ENCODE results near the gene ACTC1.
"Not testable (repeated sequence)": the region's sequence is repeated elsewhere in the genome, so short reads cannot be mapped to it uniquely, and the experiment has no call there.

ACTC1 gene

DNA sequence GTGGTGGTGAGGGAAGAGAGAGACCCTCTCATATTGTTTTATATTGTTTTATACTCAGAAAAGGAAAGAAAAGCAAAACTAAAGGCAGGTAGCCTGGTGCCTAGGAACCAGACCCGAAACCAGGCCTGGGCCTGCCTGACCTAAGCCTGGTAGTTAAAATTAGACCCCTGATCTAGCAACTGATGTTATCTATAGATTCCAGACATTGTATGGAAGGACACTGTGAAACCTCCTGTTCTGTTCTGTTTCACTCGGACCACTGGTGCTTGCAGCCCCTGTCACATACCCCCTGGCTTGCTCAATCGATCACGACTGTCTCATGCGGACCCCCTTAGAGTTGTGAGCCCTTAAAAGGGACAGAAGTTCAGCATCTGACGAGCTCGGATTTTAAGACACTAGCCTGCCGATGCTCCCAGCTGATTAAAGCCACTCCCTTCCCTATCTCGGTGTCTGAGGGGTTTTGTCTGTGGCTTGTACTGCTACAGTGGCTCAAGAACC, 17.6 kb upstream of the ACTC1 start:
- not testable (repeated sequence) for H3K9ac ChIP-seq (ENCODE audit: low read depth, low read length); H3K27ac ChIP-seq (ENCODE audit: low read depth, low read length); H3K4me1 ChIP-seq (ENCODE audit: control insufficient read depth, insufficient read depth, low read length); H3K4me3 ChIP-seq (ENCODE audit: low read depth, low read length); H3K27me3 ChIP-seq (ENCODE audit: control insufficient read depth, insufficient read depth, low read length); H3K9me3 ChIP-seq (ENCODE audit: control insufficient read depth, insufficient read depth, low read length); H3K36me3 ChIP-seq (ENCODE audit: control insufficient read depth, insufficient read depth, low read length)

DNA sequence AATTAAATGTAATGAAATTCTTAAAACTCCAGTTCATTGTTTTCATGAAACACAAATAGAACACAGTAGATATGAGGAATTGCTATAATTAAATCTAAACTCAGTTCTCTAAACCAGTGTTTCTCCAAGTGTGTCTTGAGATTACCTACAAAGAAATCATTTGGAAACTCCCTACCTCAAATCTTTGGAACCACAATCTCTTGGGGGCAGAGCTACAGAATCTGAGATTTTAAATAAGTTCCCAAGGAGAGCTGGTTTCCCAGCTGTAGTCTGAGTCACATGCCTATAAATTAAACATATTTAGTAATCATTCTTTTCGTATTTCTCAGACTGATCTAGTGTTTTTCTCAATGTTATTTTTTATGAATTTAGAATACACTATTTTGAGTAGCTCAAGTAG, 17.0 kb upstream of the ACTC1 start:
- H3K4me1 ChIP-seq (ENCODE audit: control insufficient read depth, insufficient read depth, low read length), result no peaks in the 10 kb centered on the region; the same call in 1 of the 2 replicates
- no peaks in the 10 kb centered on the region for H3K9me3 ChIP-seq (ENCODE audit: control insufficient read depth, insufficient read depth, low read length)
- H3K9ac ChIP-seq (ENCODE audit: low read depth, low read length), result no peak overlapping the region
- no peaks in the 10 kb centered on the region for H3K36me3 ChIP-seq (ENCODE audit: control insufficient read depth, insufficient read depth, low read length)
- H3K27ac ChIP-seq (ENCODE audit: low read depth, low read length), result no peak overlapping the region
- H3K4me3 ChIP-seq (ENCODE audit: low read depth, low read length), result no peak overlapping the region
- H3K27me3 ChIP-seq (ENCODE audit: control insufficient read depth, insufficient read depth, low read length), result no peaks in the 10 kb centered on the region

DNA sequence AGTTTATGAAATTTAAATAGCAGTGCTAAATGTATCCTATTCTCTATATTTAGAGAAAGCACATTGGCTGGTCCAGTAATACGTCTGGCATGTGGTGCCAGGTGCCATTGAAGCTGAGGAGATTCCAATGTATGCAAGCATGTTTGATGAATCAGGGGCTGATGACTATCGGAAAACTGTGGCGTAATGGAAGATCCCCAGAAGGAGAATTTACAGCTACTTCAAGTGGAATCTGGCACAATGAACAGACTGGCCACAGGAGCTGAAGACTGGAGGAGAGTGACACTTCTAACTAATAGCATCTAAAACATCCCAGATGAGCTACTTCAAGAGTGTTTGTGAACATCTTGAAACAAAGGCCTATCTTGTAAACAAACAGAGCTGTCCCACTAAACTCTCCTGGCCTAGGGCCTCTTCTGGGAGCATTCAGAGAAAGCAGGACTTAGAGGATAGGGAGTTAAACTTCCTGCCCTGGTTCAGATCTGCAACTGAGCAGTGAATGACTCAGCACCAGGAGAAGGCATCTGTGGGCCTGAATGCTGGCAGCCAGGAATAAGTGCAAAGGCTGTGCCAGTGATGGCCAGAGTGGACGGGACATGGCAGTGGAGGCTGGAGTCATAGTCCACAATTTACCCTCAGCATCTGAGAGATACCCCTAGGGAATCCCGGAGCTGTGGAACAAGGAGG, 15.2 kb upstream of the ACTC1 start:
- Histone ChIP-seq H3K4me3 (ENCODE audit: low read depth, low read length) (no peak overlapping the region), H3K36me3 (ENCODE audit: control insufficient read depth, insufficient read depth, low read length) (no peaks in the 10 kb centered on the region), H3K9me3 (ENCODE audit: control insufficient read depth, insufficient read depth, low read length) (no peaks in the 10 kb centered on the region), H3K9ac (ENCODE audit: low read depth, low read length) (no peak overlapping the region), H3K27me3 (ENCODE audit: control insufficient read depth, insufficient read depth, low read length) (no peaks in the 10 kb centered on the region), H3K4me1 (ENCODE audit: control insufficient read depth, insufficient read depth, low read length) (no peaks in the 10 kb centered on the region), H3K27ac (ENCODE audit: low read depth, low read length) (no peak overlapping the region)

DNA sequence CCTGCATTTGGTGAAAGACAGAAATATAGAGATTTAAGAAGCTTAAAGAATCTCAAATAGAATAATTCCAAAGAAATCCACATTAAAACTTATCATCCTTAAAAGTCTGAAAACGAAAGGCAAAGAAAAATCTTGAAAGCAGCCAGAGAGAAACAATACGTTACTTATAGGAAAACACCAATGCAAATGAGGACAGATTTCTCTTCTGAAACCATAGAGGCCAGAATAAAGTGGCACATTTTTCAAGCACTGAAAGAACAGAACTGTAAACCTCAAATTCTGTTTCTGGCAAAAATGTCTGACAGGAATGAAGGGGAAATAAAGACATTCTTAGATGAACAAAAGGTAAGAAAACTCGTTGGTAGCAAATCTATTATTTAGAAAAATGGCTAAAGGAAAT, 13.8 kb upstream of the ACTC1 start:
- H3K4me1 ChIP-seq (ENCODE audit: control insufficient read depth, insufficient read depth, low read length), result no peaks in the 10 kb centered on the region

DNA sequence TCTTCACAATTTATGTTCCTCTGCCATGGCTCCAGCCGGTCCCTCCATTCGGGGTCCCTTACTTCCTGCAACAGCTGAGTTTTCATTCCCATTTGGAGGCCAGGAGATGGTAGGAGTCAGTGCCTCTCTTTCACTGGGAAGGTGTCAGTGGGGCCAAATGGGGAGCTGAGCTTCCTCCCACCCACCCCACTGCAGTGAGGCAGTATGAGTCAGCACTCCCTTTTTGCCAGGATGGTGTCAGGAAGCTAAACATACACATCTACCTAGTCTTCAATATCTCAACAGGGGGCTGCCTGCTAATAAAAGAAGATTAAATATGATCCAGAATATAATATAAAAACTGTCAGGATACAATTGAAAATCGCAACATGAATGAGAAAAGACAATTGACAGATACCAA, 12.7 kb upstream of the ACTC1 start:
- Histone ChIP-seq H3K4me3 (ENCODE audit: low read depth, low read length) (no peak overlapping the region), H3K27me3 (ENCODE audit: control insufficient read depth, insufficient read depth, low read length) (no peaks in the 10 kb centered on the region), H3K36me3 (ENCODE audit: control insufficient read depth, insufficient read depth, low read length) (no peaks in the 10 kb centered on the region), H3K9ac (ENCODE audit: low read depth, low read length) (no peak overlapping the region), H3K9me3 (ENCODE audit: control insufficient read depth, insufficient read depth, low read length) (no peaks in the 10 kb centered on the region), H3K27ac (ENCODE audit: low read depth, low read length) (no peak overlapping the region), H3K4me1 (ENCODE audit: control insufficient read depth, insufficient read depth, low read length) (no peaks in the 10 kb centered on the region)

More for the DNA sequence above, 13.8 kb upstream of the ACTC1 start:
- H3K27ac ChIP-seq (ENCODE audit: low read depth, low read length), result no peak overlapping the region
- no peaks in the 10 kb centered on the region for H3K27me3 ChIP-seq (ENCODE audit: control insufficient read depth, insufficient read depth, low read length)
- H3K36me3 ChIP-seq (ENCODE audit: control insufficient read depth, insufficient read depth, low read length), result no peaks in the 10 kb centered on the region
- H3K4me3 ChIP-seq (ENCODE audit: low read depth, low read length), result no peak overlapping the region
- no peaks in the 10 kb centered on the region for H3K9me3 ChIP-seq (ENCODE audit: control insufficient read depth, insufficient read depth, low read length)
- H3K9ac ChIP-seq (ENCODE audit: low read depth, low read length), result no peak overlapping the region

DNA sequence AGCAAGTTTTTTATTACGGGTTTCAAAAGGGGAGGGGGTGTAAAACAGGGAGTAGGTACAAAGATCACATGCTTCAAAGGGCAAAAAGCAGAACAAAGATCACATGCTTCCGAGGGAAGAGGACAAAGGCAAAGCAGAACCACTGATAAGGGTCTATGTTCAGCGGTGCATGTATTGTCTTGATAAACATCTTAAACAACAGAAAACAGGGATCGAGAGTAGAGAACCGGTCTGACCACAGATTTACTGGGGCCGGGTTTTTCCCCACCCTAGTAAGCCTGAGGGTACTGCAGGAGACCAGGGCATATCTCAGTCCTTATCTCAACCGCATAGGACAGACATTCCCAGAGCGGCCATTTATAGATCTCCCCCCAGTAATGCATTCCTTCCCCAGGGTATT, 11.9 kb upstream of the ACTC1 start:
- H3K27ac ChIP-seq (ENCODE audit: low read depth, low read length); H3K4me1 ChIP-seq (ENCODE audit: control insufficient read depth, insufficient read depth, low read length); H3K36me3 ChIP-seq (ENCODE audit: control insufficient read depth, insufficient read depth, low read length); H3K9me3 ChIP-seq (ENCODE audit: control insufficient read depth, insufficient read depth, low read length); H3K4me3 ChIP-seq (ENCODE audit: low read depth, low read length); H3K9ac ChIP-seq (ENCODE audit: low read depth, low read length); H3K27me3 ChIP-seq (ENCODE audit: control insufficient read depth, insufficient read depth, low read length): not testable (repeated sequence)

DNA sequence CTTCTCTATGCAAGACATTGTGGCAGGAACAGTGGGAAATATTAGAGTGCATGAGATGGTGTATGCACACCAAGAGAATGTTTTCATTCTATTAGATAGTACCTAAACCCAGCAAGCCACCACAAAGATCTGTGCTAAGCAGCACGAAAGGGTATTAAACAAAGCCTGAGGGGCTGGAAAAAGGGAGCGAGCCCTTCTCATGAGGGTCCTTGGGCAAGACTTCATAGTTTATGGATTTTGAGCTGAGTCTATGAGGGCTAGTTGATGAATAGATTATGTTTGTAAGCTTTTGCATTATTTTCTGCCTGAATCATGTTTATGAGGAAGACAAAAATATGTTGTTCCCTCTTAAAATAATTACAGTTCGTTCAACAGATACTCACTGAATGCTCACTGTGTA, 9.4 kb upstream of the ACTC1 start:
- Histone ChIP-seq H3K27ac (ENCODE audit: low read depth, low read length) (no peak overlapping the region), H3K27me3 (ENCODE audit: control insufficient read depth, insufficient read depth, low read length) (no peaks in the 10 kb centered on the region), H3K4me1 (ENCODE audit: control insufficient read depth, insufficient read depth, low read length) (peaks cover 3% of the 10 kb centered on the region; the same call in 1 of the 2 replicates), H3K9ac (ENCODE audit: low read depth, low read length) (no peak overlapping the region), H3K9me3 (ENCODE audit: control insufficient read depth, insufficient read depth, low read length) (no peaks in the 10 kb centered on the region), H3K4me3 (ENCODE audit: low read depth, low read length) (no peak overlapping the region), H3K36me3 (ENCODE audit: control insufficient read depth, insufficient read depth, low read length) (no peaks in the 10 kb centered on the region)

DNA sequence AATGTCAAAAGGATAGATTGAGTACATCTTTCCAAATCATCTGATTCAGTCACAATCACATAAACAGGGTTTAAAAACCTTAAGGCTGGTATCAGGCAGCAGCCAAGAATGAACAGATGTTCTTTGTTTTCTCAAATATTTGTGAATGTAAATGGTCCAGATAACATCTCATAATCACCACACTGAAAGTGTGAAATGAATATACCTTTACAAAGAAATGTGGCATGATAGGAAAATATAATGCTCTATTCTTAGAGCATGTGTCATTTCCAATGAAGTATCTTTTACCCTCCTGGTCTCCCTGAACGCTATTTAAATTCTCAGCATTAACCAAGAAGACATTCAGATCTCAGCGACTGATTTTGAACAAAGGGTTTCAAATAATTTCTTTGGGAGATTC, 8.8 kb upstream of the ACTC1 start:
- Histone ChIP-seq H3K9me3 (ENCODE audit: control insufficient read depth, insufficient read depth, low read length) (no peaks in the 10 kb centered on the region), H3K27ac (ENCODE audit: low read depth, low read length) (no peak overlapping the region), H3K27me3 (ENCODE audit: control insufficient read depth, insufficient read depth, low read length) (no peaks in the 10 kb centered on the region), H3K4me3 (ENCODE audit: low read depth, low read length) (no peak overlapping the region), H3K9ac (ENCODE audit: low read depth, low read length) (no peak overlapping the region), H3K4me1 (ENCODE audit: control insufficient read depth, insufficient read depth, low read length) (peaks cover 3% of the 10 kb centered on the region), H3K36me3 (ENCODE audit: control insufficient read depth, insufficient read depth, low read length) (no peaks in the 10 kb centered on the region)

DNA sequence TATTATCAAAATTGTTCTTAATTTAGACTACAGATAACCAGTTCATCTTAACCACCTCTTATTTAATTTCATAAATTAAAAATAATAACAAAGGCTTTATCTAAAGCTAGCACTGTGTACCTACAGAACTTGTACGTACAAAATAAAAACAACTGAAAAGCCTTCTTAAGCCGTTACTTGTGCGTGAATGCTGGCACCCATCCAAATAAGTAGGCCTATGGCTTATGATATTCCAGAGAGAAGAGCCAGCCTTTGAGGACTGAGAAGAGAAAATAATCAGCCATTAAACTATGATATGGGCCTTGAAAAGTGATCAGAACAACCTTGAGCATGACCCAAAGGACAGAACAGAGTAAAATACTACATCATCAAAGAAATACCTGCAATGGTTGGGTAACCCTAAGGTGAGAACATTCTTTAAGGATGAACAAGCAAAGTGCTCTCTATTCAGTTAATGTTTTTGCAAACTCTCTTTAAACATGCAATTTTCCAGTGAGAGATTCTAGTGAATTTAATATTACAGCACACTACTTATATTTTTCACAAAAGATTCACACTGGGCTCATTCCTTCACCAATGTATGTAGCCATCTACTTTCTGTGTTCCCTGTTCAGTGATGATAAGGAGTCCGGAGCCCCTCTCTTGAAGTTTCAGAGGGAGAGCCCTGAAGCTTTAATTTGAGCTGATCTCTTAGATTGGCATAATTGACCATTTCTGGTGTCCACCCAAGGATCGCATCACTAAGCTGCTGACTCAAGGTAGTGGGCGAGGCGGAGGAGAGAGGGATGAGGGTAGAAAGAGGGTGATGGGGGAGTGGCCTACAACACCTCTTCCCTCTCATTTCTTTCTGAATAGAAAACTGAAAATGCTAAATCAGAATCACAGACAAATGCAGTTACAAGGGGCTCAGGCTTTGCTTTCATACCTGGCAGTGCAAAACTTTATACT, 7.7 kb upstream of the ACTC1 start:
- no peak overlapping the region for H3K27ac ChIP-seq (ENCODE audit: low read depth, low read length)

DNA sequence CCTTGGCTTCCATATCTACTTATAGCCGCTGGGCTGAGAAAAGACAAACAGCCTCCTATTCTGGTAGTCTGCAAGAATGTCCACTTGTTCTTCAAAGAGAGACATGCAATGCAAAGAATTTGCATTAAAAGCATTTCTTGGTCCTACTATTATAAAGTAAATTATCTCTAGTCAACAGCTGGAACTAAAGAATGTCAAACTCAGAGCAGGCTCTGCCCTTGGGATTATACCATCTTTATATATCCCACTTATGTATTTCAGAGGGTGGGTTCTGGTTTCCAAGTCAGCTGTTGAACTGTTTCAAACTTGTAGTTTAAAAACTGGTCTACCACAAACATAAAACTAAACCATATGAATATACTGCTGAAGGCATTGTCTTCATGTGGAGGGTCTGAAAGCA, 7.0 kb upstream of the ACTC1 start:
- no peaks in the 10 kb centered on the region for H3K27me3 ChIP-seq (ENCODE audit: control insufficient read depth, insufficient read depth, low read length)
- no peak overlapping the region for H3K4me3 ChIP-seq (ENCODE audit: low read depth, low read length)
- no peaks in the 10 kb centered on the region for H3K9me3 ChIP-seq (ENCODE audit: control insufficient read depth, insufficient read depth, low read length)
- H3K9ac ChIP-seq (ENCODE audit: low read depth, low read length), result no peak overlapping the region
- no peak overlapping the region for H3K27ac ChIP-seq (ENCODE audit: low read depth, low read length)
- H3K4me1 ChIP-seq (ENCODE audit: control insufficient read depth, insufficient read depth, low read length), result peaks cover 3% of the 10 kb centered on the region
- no peaks in the 10 kb centered on the region for H3K36me3 ChIP-seq (ENCODE audit: control insufficient read depth, insufficient read depth, low read length)

More for the DNA sequence above, 7.7 kb upstream of the ACTC1 start:
- H3K9ac ChIP-seq (ENCODE audit: low read depth, low read length), result no peak overlapping the region
- H3K4me3 ChIP-seq (ENCODE audit: low read depth, low read length), result no peak overlapping the region
- H3K27me3 ChIP-seq (ENCODE audit: control insufficient read depth, insufficient read depth, low read length), result no peaks in the 10 kb centered on the region
- H3K36me3 ChIP-seq (ENCODE audit: control insufficient read depth, insufficient read depth, low read length), result no peaks in the 10 kb centered on the region
- H3K9me3 ChIP-seq (ENCODE audit: control insufficient read depth, insufficient read depth, low read length), result no peaks in the 10 kb centered on the region
- H3K4me1 ChIP-seq (ENCODE audit: control insufficient read depth, insufficient read depth, low read length), result peaks cover 3% of the 10 kb centered on the region

Measured in HUES48 (cell line).